Mesenchymal stem cell (in vitro differentiated cells and primary cell): ENCODE results near the gene LINS1.

Source experiments
- DNase-seq: peaks from one replicate; pipeline ENCODE4 v3.0.0-alpha.2; 2013
- H2AFZ ChIP-seq: one replicate; pipeline ENCODE4 v1.6.1; 2013; ENCODE audit warnings: low read depth, mild to moderate bottlenecking, control low read depth, inconsistent platforms, low read length, moderate library complexity
- H2AK5ac ChIP-seq: 2 replicates; pipeline ENCODE4 v1.6.1; 2013; ENCODE audit warnings: low read length, moderate library complexity, mild to moderate bottlenecking, inconsistent platforms; ENCODE audit not compliant: severe bottlenecking
- H2BK120ac ChIP-seq: one replicate; pipeline ENCODE4 v1.6.1; 2013; ENCODE audit warnings: low read depth, mild to moderate bottlenecking, inconsistent platforms, low read length, moderate library complexity
- H2BK12ac ChIP-seq, 2 experiments: one replicate each; pipeline ENCODE4 v1.6.1; 2013; ENCODE audit warnings: inconsistent platforms in 2 of 2, low read length in 2 of 2, mild to moderate bottlenecking in 2 of 2, moderate library complexity in 2 of 2, control low read depth in 1 of 2
- H2BK15ac ChIP-seq: one replicate; pipeline ENCODE4 v1.6.1; 2013; ENCODE audit warnings: mild to moderate bottlenecking, low read depth, inconsistent platforms; ENCODE audit not compliant: poor library complexity, severe bottlenecking
- H2BK5ac ChIP-seq: 2 replicates; pipeline ENCODE4 v1.6.1; 2013; ENCODE audit warnings: low read depth, mild to moderate bottlenecking, low read length, control low read depth, inconsistent platforms; ENCODE audit not compliant: poor library complexity, severe bottlenecking
- H3K14ac ChIP-seq, 2 experiments: one replicate each; pipeline ENCODE4 v1.6.1; 2013; ENCODE audit warnings: inconsistent platforms in 2 of 2, low read length in 2 of 2, control low read depth in 1 of 2, mild to moderate bottlenecking in 1 of 2, moderate library complexity in 1 of 2
- H3K18ac ChIP-seq, 2 experiments: one replicate each; pipeline ENCODE4 v1.6.1; 2013; ENCODE audit warnings: inconsistent platforms in 2 of 2, low read length in 2 of 2, control low read depth in 1 of 2, low read depth in 1 of 2, mild to moderate bottlenecking in 1 of 2
- H3K23ac ChIP-seq, 2 experiments: one replicate each; pipeline ENCODE4 v1.6.1; 2013; ENCODE audit warnings: inconsistent platforms in 2 of 2, low read length in 2 of 2, mild to moderate bottlenecking in 2 of 2, moderate library complexity in 2 of 2, control low read depth in 1 of 2
- H3K27ac ChIP-seq: 2 replicates; pipeline ENCODE4 v1.5.1; 2013; ENCODE audit warnings: mild to moderate bottlenecking, moderate library complexity, low read length, control low read depth, inconsistent platforms; ENCODE audit not compliant: poor library complexity, severe bottlenecking
- H3K27me3 ChIP-seq, 2 experiments: 2 replicates each; pipeline versions ENCODE4 v1.6.1 to v1.7.0; 2013; ENCODE audit warnings: low read length in 2 of 2, mild to moderate bottlenecking in 2 of 2, moderate library complexity in 2 of 2, control low read depth in 1 of 2, inconsistent platforms in 1 of 2; ENCODE audit not compliant: control insufficient read depth in 1 of 2, insufficient read depth in 1 of 2
- H3K36me3 ChIP-seq, 2 experiments: 2 replicates each; pipeline versions ENCODE4 v1.6.1 to v1.7.0; 2013; ENCODE audit warnings: low read length in 2 of 2, control low read depth in 1 of 2, inconsistent platforms in 1 of 2, low read depth in 1 of 2, mild to moderate bottlenecking in 1 of 2; ENCODE audit not compliant: insufficient read depth in 2 of 2, control insufficient read depth in 1 of 2
- H3K4ac ChIP-seq, 2 experiments: one replicate each; pipeline ENCODE4 v1.6.1; 2013; ENCODE audit warnings: inconsistent platforms in 2 of 2, low read length in 2 of 2, mild to moderate bottlenecking in 2 of 2, moderate library complexity in 2 of 2, control low read depth in 1 of 2, low read depth in 1 of 2
- H3K4me1 ChIP-seq: 2 replicates; pipeline ENCODE4 v1.6.1; 2013; ENCODE audit warnings: low read depth, low read length, control low read depth; ENCODE audit not compliant: control insufficient read depth, insufficient read depth
- H3K4me2 ChIP-seq: 2 replicates; pipeline ENCODE4 v1.6.1; 2013; ENCODE audit warnings: low read length, mild to moderate bottlenecking, inconsistent platforms; ENCODE audit not compliant: poor library complexity, severe bottlenecking
- H3K4me3 ChIP-seq, 2 experiments: 2 replicates each; pipeline versions ENCODE4 v1.5.1 to v1.7.0; 2013; ENCODE audit warnings: low read length in 2 of 2, mild to moderate bottlenecking in 2 of 2, control low read depth in 1 of 2, low read depth in 1 of 2; ENCODE audit not compliant: insufficient read depth in 1 of 2
- H3K79me1 ChIP-seq: replicated peaks from 2 replicates; pipeline ENCODE4 v1.6.1; 2013; ENCODE audit warnings: mild to moderate bottlenecking, control low read depth, low read length, inconsistent platforms; ENCODE audit not compliant: poor library complexity, severe bottlenecking
- H3K9ac ChIP-seq: 2 replicates; pipeline ENCODE4 v1.7.0; 2013; ENCODE audit warnings: mild to moderate bottlenecking, low read length, moderate library complexity
- H3K9me3 ChIP-seq: 2 replicates; pipeline ENCODE4 v1.7.0; 2013; ENCODE audit warnings: mild to moderate bottlenecking, low read length; ENCODE audit not compliant: control insufficient read depth
- H4K8ac ChIP-seq: one replicate; pipeline ENCODE4 v1.6.1; 2013; ENCODE audit warnings: inconsistent platforms, mild to moderate bottlenecking, low read length, moderate library complexity
- H4K91ac ChIP-seq: one replicate; pipeline ENCODE4 v1.6.1; 2013; ENCODE audit warnings: mild to moderate bottlenecking, low read length, inconsistent platforms
- WGBS: methylation state at CpG from one replicate; pipeline ENCODE4 v1.1.7; 2013; ENCODE audit warnings: mixed read lengths; 5-methylcytosine and 5-hydroxymethylcytosine counted together

The LINS1 gene

GRCh38 chr15:100566850-100567628 lies 34.9 kb downstream of the LINS1 start:
- Histone ChIP-seq H3K18ac (no peak overlapping the region), H2AK5ac (no peak overlapping the region), H3K4me3 (no peak overlapping the region), H2BK120ac (no peak overlapping the region), H3K9ac (no peak overlapping the region), H3K4ac (no peak overlapping the region), H3K27ac (no peak overlapping the region), H4K91ac (no peak overlapping the region), H2BK5ac (no peak overlapping the region), H2AFZ (no peak overlapping the region), H3K36me3 (peaks cover 7 to 37% of the 10 kb centered on the region in 2 experiments), H3K4me2 (no peak overlapping the region), H3K4me1 (no peaks in the 10 kb centered on the region), H4K8ac (no peak overlapping the region), H3K79me1 (peaks cover 4% of the 10 kb centered on the region), H3K23ac (no peak overlapping the region), H2BK12ac (no peak overlapping the region), H2BK15ac (no peak overlapping the region), H3K9me3 (no peaks in the 10 kb centered on the region), H3K27me3 (no peaks in the 10 kb centered on the region), H3K14ac (no peak overlapping the region)
- no peak for DNase-seq
- WGBS: 94% methylated on average over 3 of the region's 6 CpGs

- H3K4me1 ChIP-seq: no peaks in the 10 kb centered on the region
- H3K9ac ChIP-seq: no peak overlapping the region
- no peak overlapping the region for H2BK15ac ChIP-seq
- no peak overlapping the region for H3K4me2 ChIP-seq
- H4K91ac ChIP-seq: no peak overlapping the region
- no peak overlapping the region for H3K27ac ChIP-seq
- DNase-seq: no peak
- no peak overlapping the region for H3K4ac ChIP-seq
- H3K36me3 ChIP-seq: peaks cover 7 to 29% of the 10 kb centered on the region in 2 experiments
- no peak overlapping the region for H2BK12ac ChIP-seq
- no peak overlapping the region for H2AFZ ChIP-seq
- WGBS: 97% methylated on average over 3 of the region's 3 CpGs
- H2AK5ac ChIP-seq: no peak overlapping the region
- H3K27me3 ChIP-seq: no peaks in the 10 kb centered on the region
- no peak overlapping the region for H3K18ac ChIP-seq
- H3K23ac ChIP-seq: no peak overlapping the region
- no peaks in the 10 kb centered on the region for H3K9me3 ChIP-seq
- H3K4me3 ChIP-seq: no peak overlapping the region
- peaks cover 4% of the 10 kb centered on the region for H3K79me1 ChIP-seq
- no peak overlapping the region for H2BK120ac ChIP-seq
- H3K14ac ChIP-seq: no peak overlapping the region
- no peak overlapping the region for H4K8ac ChIP-seq
- no peak overlapping the region for H2BK5ac ChIP-seq
Measured at GRCh38 chr15:100565591-100565990, 36.4 kb downstream of the LINS1 start.

GRCh38 chr15:100560323-100560722 lies 41.7 kb downstream of the LINS1 start:
- Histone ChIP-seq H3K23ac (no peak overlapping the region), H2BK5ac (no peak overlapping the region), H4K91ac (no peak overlapping the region), H3K14ac (no peak overlapping the region), H2BK15ac (no peak overlapping the region), H2BK120ac (no peak overlapping the region), H3K4me1 (no peaks in the 10 kb centered on the region), H3K79me1 (no peaks in the 10 kb centered on the region), H4K8ac (no peak overlapping the region), H2AK5ac (no peak overlapping the region), H3K4me2 (no peak overlapping the region), H2AFZ (no peak overlapping the region), H3K27me3 (no peaks in the 10 kb centered on the region), H3K4me3 (no peak overlapping the region), H3K27ac (no peak overlapping the region), H3K18ac (no peak overlapping the region), H3K36me3 (no peaks in the 10 kb centered on the region), H3K4ac (no peak overlapping the region), H2BK12ac (no peak overlapping the region), H3K9me3 (no peaks in the 10 kb centered on the region), H3K9ac (no peak overlapping the region)
- DNase-seq: no peak

GRCh38 chr15:100559330-100559729 lies 42.7 kb downstream of the LINS1 start:
- Histone ChIP-seq H3K27me3 (no peaks in the 10 kb centered on the region), H3K9me3 (no peaks in the 10 kb centered on the region), H3K23ac (no peak overlapping the region), H3K18ac (no peak overlapping the region), H3K4me2 (no peak overlapping the region), H2BK12ac (no peak overlapping the region), H3K79me1 (no peaks in the 10 kb centered on the region), H2BK120ac (no peak overlapping the region), H3K14ac (no peak overlapping the region), H3K27ac (no peak overlapping the region), H2BK5ac (no peak overlapping the region), H4K91ac (no peak overlapping the region), H3K4me1 (no peaks in the 10 kb centered on the region), H3K36me3 (no peaks in the 10 kb centered on the region), H2AK5ac (no peak overlapping the region), H4K8ac (no peak overlapping the region), H3K9ac (peak overlapping the region; percentile 43), H3K4ac (no peak overlapping the region), H3K4me3 (no peak overlapping the region), H2BK15ac (no peak overlapping the region), H2AFZ (no peak overlapping the region)
- 91% methylated on average over 1 of the region's 2 CpGs for WGBS
- peak; percentile 74 for DNase-seq
